HCT116 (cell line): ENCODE data around the gene TMEM271. TPM values are rescaled to one million over a fixed set of nuclear protein-coding genes. Genes with fewer than 3 reads are reported as not detected.

Source experiments
- ATAC-seq: fragments of 200-7000 bp; cut with Tn5 transposase; 2 replicates; pipeline ENCODE4 v1.9.1; 2020; ENCODE audit warnings: mild to moderate bottlenecking, moderate library complexity
- BruUV-seq: library from RNA; stranded (reverse); fragments of 400-500 nt; replicated peaks from 2 replicates; lab custom pipeline; 2021; lab: Mats Ljungman, UMichigan
- CTCF ChIA-PET: fragments of 300-600 bp; sonication (Branson Sonifier 250); formaldehyde crosslinking; loops from one replicate; lab custom pipeline; 2021; ENCODE audit warnings: antibody characterized with exemption; lab: Charles Lee
- POLR2A ChIA-PET: fragments of 300-600, 350-600 bp; sonication (Branson Sonifier 250); formaldehyde crosslinking; loops from one replicate; lab custom pipeline; 2021; ENCODE audit warnings: antibody characterized with exemption; lab: Charles Lee
- RAD21 ChIA-PET, 2 experiments: fragments of 300-600 bp; sonication (Branson Sonifier 250); formaldehyde crosslinking; loops; one replicate each; lab custom pipeline; 2023; ENCODE audit warnings: low total read pairs in 2 of 2; ENCODE audit not compliant: uncharacterized antibody in 2 of 2, unreplicated experiment in 2 of 2, low non-redundant PET in 1 of 2; lab: Charles Lee
- DNase-seq: peaks from one replicate; pipeline ENCODE4 v3.0.0-alpha.2; 2010; ENCODE audit warnings: low read depth, low spot score
- H2AFZ ChIP-seq: fragments of 200-600 bp; shearing (Covaris generic), sonication (generic); 2 replicates; pipeline ENCODE4 v1.6.1; 2017; ENCODE audit warnings: low read depth, mixed run types, mixed read lengths, antibody characterized with exemption, low read length; ENCODE audit not compliant: poor library complexity, severe bottlenecking
- H3K27ac ChIP-seq: 2 replicates; pipeline ENCODE4 v1.5.1; 2012; ENCODE audit warnings: low read depth, low read length
- H3K27me3 ChIP-seq: fragments of 200-600 bp; sonication (generic); 2 replicates; pipeline ENCODE4 v1.6.1; 2016; ENCODE audit warnings: mixed run types, low read length, mixed read lengths; ENCODE audit not compliant: insufficient read depth
- H3K36me3 ChIP-seq, 2 experiments: fragments of 200-500 bp in 1 of 2; fragments of 200-600 bp in 1 of 2; sonication (Bioruptor generic) in 1 of 2; sonication (generic) in 1 of 2; 2 replicates each; pipeline versions ENCODE4 v1.5.1 to v1.6.1; 2014 to 2016; ENCODE audit warnings: low read length in 2 of 2, inconsistent platforms in 1 of 2, mixed read lengths in 1 of 2, mixed run types in 1 of 2; ENCODE audit not compliant: insufficient read depth in 2 of 2, control insufficient read depth in 1 of 2
- H3K4me1 ChIP-seq, 2 experiments: fragments of 200-600 bp in 1 of 2; sonication (generic) in 1 of 2; 2 replicates each; pipeline versions ENCODE4 v1.5.1 to v1.6.1; 2012 to 2017; ENCODE audit warnings: low read length in 2 of 2, inconsistent platforms in 1 of 2, mild to moderate bottlenecking in 1 of 2, mixed read lengths in 1 of 2, mixed run types in 1 of 2, moderate library complexity in 1 of 2; ENCODE audit not compliant: insufficient read depth in 2 of 2, control insufficient read depth in 1 of 2
- H3K4me2 ChIP-seq: fragments of 200-600 bp; sonication (generic); 2 replicates; pipeline ENCODE4 v1.6.1; 2017; ENCODE audit warnings: mixed run types, low read length, mixed read lengths
- H3K4me3 ChIP-seq, 2 experiments: fragments of 200-600 bp in 1 of 2; sonication (generic) in 1 of 2; replicated peaks in 1 of 2; 2 replicates each; pipeline ENCODE4 v1.5.1; 2011 to 2016; ENCODE audit warnings: low read length in 2 of 2, control low read depth in 1 of 2, low read depth in 1 of 2, mild to moderate bottlenecking in 1 of 2, mixed read lengths in 1 of 2, mixed run types in 1 of 2
- H3K79me2 ChIP-seq: fragments of 200-600 bp; sonication (generic); 2 replicates; pipeline ENCODE4 v1.6.1; 2017; ENCODE audit warnings: mild to moderate bottlenecking, mixed run types, low read length, moderate library complexity, mixed read lengths; ENCODE audit not compliant: insufficient read depth
- H3K9ac ChIP-seq: fragments of 200-600 bp; sonication (generic); 2 replicates; pipeline ENCODE4 v1.6.1; 2016; ENCODE audit warnings: low read length, mixed read lengths
- H3K9me2 ChIP-seq: fragments of 200-600 bp; sonication (generic), shearing (Covaris generic); 2 replicates; pipeline ENCODE4 v1.6.1; 2017; ENCODE audit warnings: mixed run types, mild to moderate bottlenecking, moderate library complexity; ENCODE audit not compliant: insufficient read depth
- H3K9me3 ChIP-seq, 2 experiments: fragments of 200-500 bp in 1 of 2; fragments of 200-600 bp in 1 of 2; sonication (Bioruptor generic) in 1 of 2; sonication (generic) in 1 of 2; 2 replicates each; pipeline ENCODE4 v1.6.1; 2014 to 2017; ENCODE audit warnings: low read length in 2 of 2, mixed read lengths in 2 of 2, inconsistent platforms in 1 of 2, low read depth in 1 of 2, mild to moderate bottlenecking in 1 of 2, mixed run types in 1 of 2, moderate library complexity in 1 of 2; ENCODE audit not compliant: control insufficient read depth in 1 of 2, insufficient read depth in 1 of 2
- H4K20me1 ChIP-seq: fragments of 200-600 bp; sonication (generic), shearing (Covaris generic); 2 replicates; pipeline ENCODE4 v1.6.1; 2017; ENCODE audit warnings: mixed run types, mild to moderate bottlenecking, moderate library complexity; ENCODE audit not compliant: insufficient read depth
- CBX3 ChIP-seq: IDR thresholded peaks from 2 replicates; pipeline ENCODE4 v1.6.1; 2012; ENCODE audit warnings: low read depth
- CEBPB ChIP-seq: IDR thresholded peaks from 2 replicates; pipeline ENCODE4 v1.6.1; 2012; ENCODE audit warnings: low read depth
- EGR1 ChIP-seq: IDR thresholded peaks from 2 replicates; pipeline ENCODE4 v1.6.1; 2012; ENCODE audit warnings: low read depth
- EZH2 ChIP-seq: fragments of 200-600 bp; sonication (generic); IDR thresholded peaks from 2 replicates; pipeline ENCODE4 v1.6.1; 2017; ENCODE audit warnings: antibody characterized with exemption, mixed run types
- EZH2phosphoT487 ChIP-seq: fragments of 200-600 bp; IDR thresholded peaks from 2 replicates; pipeline ENCODE4 v1.6.1; 2018; ENCODE audit warnings: antibody characterized with exemption, borderline replicate concordance
- FOSL1 ChIP-seq: IDR thresholded peaks from 2 replicates; pipeline ENCODE4 v1.6.1; 2012; ENCODE audit warnings: low read depth
- POLR2AphosphoS5 ChIP-seq: IDR thresholded peaks from 2 replicates; pipeline ENCODE4 v1.6.1; 2011; ENCODE audit warnings: mild to moderate bottlenecking, low read depth, low read length, moderate library complexity
- SIN3A ChIP-seq: IDR thresholded peaks from 2 replicates; pipeline ENCODE4 v1.6.1; 2012; ENCODE audit warnings: low read depth
- SP1 ChIP-seq: IDR thresholded peaks from 2 replicates; pipeline ENCODE4 v1.6.1; 2012; ENCODE audit warnings: low read depth
- TCF7L2 ChIP-seq: IDR thresholded peaks from 2 replicates; pipeline ENCODE4 v1.7.0; 2011; ENCODE audit warnings: borderline replicate concordance, inconsistent platforms; ENCODE audit not compliant: insufficient read depth, insufficient read length; ENCODE audit errors: extremely low read depth
- YY1 ChIP-seq: IDR thresholded peaks from 2 replicates; pipeline ENCODE4 v1.6.1; 2011; ENCODE audit warnings: low read length, low read depth, moderate library complexity, mild to moderate bottlenecking; ENCODE audit not compliant: insufficient replicate concordance; ENCODE audit errors: extremely low read depth
- ZNF274 ChIP-seq: fragments of 200-500 bp; sonication (Bioruptor generic); IDR thresholded peaks from 2 replicates; pipeline ENCODE4 v1.6.1; 2014; ENCODE audit warnings: mild to moderate bottlenecking, low read depth, low read length, inconsistent platforms
- intact Hi-C: fragments of 100-400 bp; cut with micrococcal nuclease; formaldehyde crosslinking; loops from 2 replicates; pipeline ENCODE4 v1.10.0; 2022
- total RNA-seq: library from RNA; stranded (reverse); gene quantifications from one replicate; pipeline ENCODE4 v1.2.1, GENCODE V29; 2021; ENCODE audit not compliant: unreplicated experiment
- TF ChIP-seq, protein P1 (sequence below): IDR thresholded peaks from 2 replicates; pipeline ENCODE4 v1.6.1; 2012

TMEM271 gene
- total RNA-seq, 1 experiment from 2014 or later = not detected

DNA sequence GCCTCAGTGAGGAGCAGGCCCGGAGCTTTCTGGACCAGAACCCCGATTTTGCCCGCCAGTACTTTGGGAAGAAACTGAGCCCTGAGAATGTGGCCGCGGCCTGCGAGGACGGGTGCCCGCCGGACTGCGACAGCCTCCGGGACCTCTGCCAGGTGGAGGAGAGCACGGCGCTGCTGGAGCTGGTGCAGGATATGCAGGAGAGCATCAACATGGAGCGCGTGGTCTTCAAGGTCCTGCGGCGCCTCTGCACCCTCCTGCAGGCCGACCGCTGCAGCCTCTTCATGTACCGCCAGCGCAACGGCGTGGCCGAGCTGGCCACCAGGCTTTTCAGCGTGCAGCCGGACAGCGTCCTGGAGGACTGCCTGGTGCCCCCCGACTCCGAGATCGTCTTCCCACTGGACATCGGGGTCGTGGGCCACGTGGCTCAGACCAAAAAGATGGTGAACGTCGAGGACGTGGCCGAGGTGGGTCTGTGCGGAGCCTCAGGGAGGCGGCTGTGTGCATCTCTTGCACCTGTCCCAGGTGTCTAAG lies 49.6 kb upstream of the TMEM271 start:
- Histone ChIP-seq H3K9me3 (no peaks in the 10 kb centered on the region), H2AFZ (no peak overlapping the region), H3K9me2 (no peaks in the 10 kb centered on the region), H3K4me2 (no peak overlapping the region), H3K79me2 (no peaks in the 10 kb centered on the region), H3K36me3 (no peaks in the 10 kb centered on the region), H3K9ac (no peak overlapping the region), H3K4me3 (no peak overlapping the region), H4K20me1 (no peaks in the 10 kb centered on the region), H3K4me1 (no peaks in the 10 kb centered on the region), H3K27me3 (no peaks in the 10 kb centered on the region), H3K27ac (no peak overlapping the region)
- ChIA-PET RAD21 (no interaction called here), CTCF (no interaction called here), POLR2A (no interaction called here)
- ATAC-seq (no peak), DNase-seq (no peak)
- intact Hi-C loops = no loop called here
- TF ChIP-seq CBX3 (no peak), YY1 (no peak), ZNF274 (no peak), EGR1 (no peak), SP1 (no peak), FOSL1 (no peak), SIN3A (no peak), POLR2AphosphoS5 (no peak), TCF7L2 (no peak), CEBPB (no peak), EZH2phosphoT487 (no peak), EZH2 (no peak)
- TF ChIP-seq, protein P1, sequence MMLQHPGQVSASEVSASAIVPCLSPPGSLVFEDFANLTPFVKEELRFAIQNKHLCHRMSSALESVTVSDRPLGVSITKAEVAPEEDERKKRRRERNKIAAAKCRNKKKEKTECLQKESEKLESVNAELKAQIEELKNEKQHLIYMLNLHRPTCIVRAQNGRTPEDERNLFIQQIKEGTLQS = no peak
- no TSS peak for BruUV-seq
